ENCODE results near the gene CRELD1.

CRELD1 gene

GRCh38 chr3:9965200-9965875 lies 31.7 kb downstream of the CRELD1 start:
- no peak for DNase-seq

- DNase-seq = no peak
Measured at GRCh38 chr3:9966841-9967240, 33.2 kb downstream of the CRELD1 start.

GRCh38 chr3:9969632-9970019 lies 36.0 kb downstream of the CRELD1 start:
- no peak for DNase-seq

- DNase-seq = peak; percentile 84
Measured at GRCh38 chr3:9970020-9970652, 36.5 kb downstream of the CRELD1 start.

- DNase-seq = peak; percentile 98
Measured at GRCh38 chr3:9976721-9977709, 43.4 kb downstream of the CRELD1 start.

GRCh38 chr3:9978710-9979305 lies 45.2 kb downstream of the CRELD1 start:
- no peak for DNase-seq

- no peak for DNase-seq
Measured at GRCh38 chr3:9980251-9980650, 46.6 kb downstream of the CRELD1 start.

GRCh38 chr3:9986230-9986725 lies 52.6 kb downstream of the CRELD1 start:
- DNase-seq = no peak

- DNase-seq = peak; percentile 74
Measured at GRCh38 chr3:9994086-9994844, 60.6 kb downstream of the CRELD1 start.

Data from HCEC 1CT (cell line).